HG02981 (cell line): ENCODE data around the gene VAPB.

Source experiments
- ATAC-seq: cut with Tn5 transposase; IDR thresholded peaks from one replicate; pipeline ENCODE4 v1.9.1; 2021; ENCODE audit warnings: mild to moderate bottlenecking, moderate library complexity; ENCODE audit not compliant: unreplicated experiment

The VAPB gene

DNA sequence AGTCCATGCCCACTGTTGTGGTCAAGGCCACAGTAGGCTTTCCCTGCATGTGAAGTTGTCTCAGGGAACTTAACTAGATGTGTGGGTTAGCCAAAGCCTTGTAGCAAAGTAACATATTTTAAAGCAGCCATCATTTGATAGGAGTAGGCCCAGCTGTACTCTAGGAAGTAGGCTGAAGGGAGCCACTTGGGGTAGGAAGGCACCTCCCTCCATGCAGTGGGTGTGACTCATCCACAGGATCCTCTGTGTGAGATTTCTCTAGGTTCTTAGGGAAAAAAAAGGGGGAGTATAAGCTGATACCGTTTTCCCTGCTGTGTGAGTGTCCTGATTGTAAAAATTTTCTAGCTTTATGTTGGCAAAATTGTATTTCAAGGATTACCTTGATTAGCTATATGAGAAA is 44.7 kb downstream of the VAPB start:
- no peak for ATAC-seq

- ATAC-seq = no peak
Measured at GRCh38 chr20:58434326-58434725, 45.3 kb downstream of the VAPB start.

GRCh38 chr20:58435237-58435636 is 46.2 kb downstream of the VAPB start:
- no peak for ATAC-seq

DNA sequence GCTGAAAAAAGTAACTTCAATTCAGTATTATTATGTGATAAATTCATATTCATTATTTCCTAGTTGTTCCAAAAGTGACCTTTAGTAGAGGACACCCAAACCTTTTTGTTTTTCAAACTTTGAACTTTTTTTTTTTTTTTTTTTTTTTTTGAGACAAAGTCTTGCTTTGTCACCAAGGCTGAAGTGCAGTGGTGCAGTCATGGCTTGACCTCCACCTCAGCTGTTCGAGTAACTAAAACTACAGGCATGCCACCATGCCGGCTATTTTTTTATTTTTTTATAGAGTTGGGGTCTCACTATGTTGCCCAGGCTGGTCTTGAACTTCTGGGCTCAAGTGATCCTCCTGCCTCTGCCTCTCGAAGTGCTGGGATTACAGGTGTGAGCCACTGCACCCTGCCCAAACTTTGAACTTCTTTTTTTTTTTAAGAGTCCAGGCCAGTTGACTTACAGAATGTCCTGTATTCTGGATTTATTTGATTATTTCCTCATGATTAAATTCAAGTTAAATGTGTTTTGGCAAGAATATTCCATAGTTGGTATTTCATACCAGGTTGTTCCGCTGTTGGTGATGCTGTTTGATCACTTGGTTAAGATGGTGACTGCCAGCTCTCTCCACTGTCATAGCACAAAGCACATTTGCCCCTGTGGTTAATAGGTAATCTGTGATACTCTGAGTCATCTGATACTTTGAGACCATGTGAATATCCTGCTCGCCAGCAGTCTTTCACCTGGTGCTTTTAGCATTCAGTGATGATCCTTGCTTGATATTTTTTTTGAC is 48.0 kb downstream of the VAPB start:
- no peak for ATAC-seq

DNA sequence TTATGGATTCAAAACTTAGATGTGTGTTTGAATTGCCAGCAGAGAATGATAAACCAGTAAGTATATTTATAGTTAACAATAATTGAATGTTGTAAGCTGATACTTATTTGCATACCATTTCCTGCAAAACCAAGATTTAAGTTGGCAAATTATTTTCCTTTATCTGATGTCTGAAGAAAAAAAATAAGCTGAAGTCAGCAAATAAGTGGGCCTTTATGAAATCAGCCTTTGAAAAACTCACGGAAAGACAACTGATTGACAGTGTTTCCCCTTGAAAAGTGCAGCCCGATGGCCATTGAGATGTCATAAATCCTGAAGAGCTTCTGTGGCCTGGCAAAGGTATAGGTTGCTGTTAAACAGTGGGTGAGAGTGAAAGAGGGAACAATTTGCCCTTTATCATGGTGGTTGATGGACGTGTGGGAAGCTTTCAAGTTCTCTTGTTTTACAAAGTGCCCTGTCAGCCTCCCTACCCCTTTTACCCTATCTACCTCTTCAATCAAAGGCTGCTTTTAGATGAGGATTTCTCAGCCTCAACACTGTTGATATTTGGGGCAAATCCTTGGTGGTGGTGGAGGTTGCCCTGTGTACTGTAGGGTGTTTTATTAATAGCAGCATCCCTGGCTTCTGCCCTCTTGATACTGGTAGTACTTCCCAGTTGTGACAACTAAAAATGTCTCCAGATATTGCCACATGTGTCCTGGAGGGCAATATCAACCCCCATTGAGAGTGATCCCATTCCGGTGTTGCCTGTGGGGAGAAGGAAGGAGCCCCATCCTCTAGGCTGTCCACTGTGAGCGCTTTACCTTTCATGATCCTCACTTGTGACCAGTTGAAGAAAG is 50.2 kb downstream of the VAPB start:
- ATAC-seq = no peak

DNA sequence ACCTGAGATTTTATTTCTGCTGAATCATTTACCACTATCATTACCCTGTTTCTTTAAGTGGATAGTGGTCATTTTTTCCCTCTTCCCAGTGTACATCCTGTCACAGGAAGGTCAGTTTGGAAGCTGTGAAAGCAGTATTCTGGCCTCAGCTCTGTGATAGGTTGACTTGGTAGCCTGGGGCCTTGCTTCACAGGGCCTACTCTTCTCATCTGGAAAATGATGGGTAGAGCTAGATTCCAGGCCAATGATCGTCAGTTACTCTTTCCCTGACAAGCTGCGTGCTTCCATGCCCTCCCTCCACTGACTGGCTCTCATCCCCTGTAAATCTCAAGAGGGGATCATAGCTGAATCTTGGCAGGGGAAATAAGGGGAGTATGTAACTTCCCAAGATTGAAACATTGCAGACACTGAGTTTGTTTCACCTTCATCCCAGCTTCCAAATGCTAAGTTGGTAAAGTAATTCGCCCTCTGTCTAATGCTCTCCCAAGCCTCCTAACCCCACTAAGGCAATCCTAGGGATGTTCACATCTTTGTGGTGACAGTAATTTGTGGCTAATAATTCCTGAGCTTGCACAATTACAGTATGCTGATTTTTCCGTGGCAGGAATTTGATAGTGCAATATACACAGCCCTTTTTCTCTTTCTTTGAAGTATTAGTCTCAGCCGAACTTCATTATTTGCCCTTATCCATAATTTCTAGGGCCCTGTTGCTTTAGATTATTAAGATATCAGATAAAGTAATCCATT is 51.2 kb downstream of the VAPB start:
- no peak for ATAC-seq

GRCh38 chr20:58441723-58442122 is 52.7 kb downstream of the VAPB start:
- ATAC-seq = no peak

- no peak for ATAC-seq
Measured at GRCh38 chr20:58444746-58445255, 55.8 kb downstream of the VAPB start.

DNA sequence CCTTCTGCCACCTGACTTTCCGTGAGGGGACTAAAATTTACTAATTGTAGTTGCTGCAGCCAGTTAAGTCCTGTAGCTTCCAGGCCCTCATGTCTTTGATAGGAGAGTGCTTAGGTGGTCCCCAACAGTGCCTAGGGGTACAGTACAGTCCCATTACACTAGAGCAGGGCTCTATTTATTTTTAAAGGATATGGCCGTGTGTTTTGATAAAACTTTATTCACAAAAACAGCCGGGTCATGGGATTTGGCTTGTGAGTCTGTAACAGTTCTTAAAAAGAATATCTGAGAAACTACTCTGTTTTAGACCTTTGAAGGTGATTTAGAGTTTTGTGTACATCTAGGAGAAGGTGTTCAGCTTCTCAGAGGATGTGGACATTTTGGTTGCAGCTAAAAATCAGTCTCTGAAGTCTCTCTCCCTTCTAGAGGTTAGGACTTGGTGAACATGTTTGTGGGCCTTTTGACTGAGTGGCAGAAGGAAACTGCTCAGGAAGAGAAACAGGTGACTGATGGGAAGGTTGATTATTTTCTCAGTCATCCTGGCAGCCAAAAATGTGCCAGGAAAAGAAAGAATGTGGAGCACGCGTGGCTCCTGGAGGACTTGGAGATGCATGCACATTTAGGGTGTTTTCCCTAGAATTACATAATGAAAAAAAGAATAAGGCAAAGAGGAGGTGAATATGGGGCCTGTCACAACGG is 57.4 kb downstream of the VAPB start:
- no peak for ATAC-seq

- ATAC-seq = no peak
Measured at GRCh38 chr20:58446960-58447265, 57.9 kb downstream of the VAPB start.

DNA sequence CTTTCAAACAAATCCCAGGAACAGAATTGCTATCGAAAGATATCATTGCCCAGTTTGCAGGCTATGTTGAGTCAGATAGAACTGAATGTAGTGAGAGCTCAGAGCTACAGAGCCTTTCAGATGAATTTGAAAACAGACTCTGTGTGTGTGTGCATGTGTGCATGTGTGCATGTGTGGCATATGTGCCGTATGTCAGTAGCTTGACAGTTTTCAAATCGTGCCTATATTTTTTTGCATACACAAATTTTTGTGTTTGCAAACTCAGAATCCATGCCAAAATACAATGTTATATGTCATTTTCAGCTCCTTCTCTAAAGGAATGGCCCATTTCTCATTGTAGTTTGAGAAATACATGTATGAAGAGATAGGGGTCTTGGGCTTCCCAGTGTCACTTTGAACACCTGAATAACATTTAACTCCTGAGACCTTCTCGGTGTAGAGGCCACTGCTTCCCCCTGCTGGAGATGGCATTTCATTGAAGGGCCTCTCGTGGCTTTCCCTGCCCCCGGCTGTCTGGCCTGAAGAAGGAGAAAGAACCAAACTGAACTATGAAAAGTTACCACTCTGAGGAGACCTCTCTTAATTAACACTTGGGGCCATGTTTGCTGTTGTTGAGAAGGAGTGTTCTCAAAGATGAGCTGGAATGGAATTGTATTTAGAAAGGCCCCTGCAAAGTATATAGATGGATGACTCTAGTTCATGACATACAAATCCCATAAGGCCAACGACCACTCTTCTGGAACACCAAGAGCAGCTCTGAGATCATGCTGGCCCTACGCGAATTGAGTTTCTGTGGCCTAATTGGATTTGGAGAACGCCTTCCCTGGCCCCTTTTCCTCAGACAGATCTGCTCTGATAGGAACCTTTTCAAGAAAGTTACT is 58.7 kb downstream of the VAPB start:
- no peak for ATAC-seq

GRCh38 chr20:58448958-58449357 is 59.9 kb downstream of the VAPB start:
- no peak for ATAC-seq

DNA sequence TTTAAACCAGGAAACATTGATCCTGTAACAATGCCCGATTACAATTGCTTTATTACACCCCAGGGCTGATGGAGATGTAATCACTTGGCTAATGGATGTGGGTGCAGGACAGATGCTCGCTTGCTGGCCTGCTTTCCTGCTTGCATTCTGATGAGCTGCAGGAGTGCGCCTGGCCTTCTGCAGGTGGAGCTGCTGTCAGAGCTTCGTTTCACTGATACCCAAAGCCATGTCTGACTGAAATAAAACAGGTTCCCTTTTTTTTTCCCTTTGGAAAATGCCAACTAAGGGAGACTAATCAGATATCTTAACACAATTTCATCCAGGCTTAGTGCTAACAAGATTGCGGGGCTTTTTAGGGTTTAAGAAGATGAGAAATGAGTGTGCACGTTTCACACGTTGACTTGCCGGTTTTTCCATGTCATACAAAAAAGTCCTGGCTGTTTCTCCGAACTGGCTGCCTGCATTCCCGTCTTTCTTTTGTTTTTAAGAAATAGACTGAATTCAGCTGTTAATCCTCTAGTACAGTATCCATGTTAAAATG is 60.7 kb downstream of the VAPB start:
- no peak for ATAC-seq

DNA sequence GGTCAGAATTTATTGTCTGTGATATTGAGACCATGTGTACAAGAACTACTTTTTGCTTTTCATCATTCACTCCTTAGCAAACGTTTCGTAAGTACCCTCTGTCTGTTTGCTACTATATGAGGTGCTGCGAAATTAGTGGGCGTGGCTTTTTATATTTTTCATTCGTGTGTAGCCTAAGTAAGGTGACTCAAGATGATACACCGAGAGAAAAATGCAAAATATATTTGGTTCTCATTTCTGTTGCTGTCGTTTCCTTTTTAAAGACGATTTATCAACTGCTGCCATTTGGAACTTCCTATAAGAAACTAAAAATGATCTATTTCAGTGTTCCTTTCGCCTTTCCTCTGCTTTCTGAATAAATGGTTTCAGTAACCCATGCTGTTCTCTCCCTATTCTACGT is 61.2 kb downstream of the VAPB start:
- ATAC-seq = no peak

- ATAC-seq = no peak
Measured at GRCh38 chr20:58452667-58453255, 63.7 kb downstream of the VAPB start.

GRCh38 chr20:58453391-58453790 is 64.4 kb downstream of the VAPB start:
- no peak for ATAC-seq

DNA sequence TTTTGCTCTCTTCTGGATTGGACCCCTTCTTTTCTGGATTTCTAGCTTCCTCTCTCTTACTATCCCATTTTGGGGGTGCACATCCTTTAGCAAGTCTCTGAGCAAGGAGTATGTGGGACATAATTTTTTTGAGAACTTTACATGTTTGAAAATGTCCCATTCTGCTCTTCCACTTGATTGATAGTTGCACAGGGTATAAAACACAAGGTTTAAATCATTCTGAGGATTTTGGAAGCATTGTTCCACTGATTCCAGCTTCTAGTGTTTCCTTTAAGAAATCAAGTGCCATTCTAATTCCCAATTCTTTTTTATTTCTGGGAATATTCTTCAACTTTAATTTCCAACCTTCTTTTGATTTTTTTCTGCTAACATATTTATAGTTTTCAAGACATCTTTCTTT is 65.4 kb downstream of the VAPB start:
- ATAC-seq = no peak

DNA sequence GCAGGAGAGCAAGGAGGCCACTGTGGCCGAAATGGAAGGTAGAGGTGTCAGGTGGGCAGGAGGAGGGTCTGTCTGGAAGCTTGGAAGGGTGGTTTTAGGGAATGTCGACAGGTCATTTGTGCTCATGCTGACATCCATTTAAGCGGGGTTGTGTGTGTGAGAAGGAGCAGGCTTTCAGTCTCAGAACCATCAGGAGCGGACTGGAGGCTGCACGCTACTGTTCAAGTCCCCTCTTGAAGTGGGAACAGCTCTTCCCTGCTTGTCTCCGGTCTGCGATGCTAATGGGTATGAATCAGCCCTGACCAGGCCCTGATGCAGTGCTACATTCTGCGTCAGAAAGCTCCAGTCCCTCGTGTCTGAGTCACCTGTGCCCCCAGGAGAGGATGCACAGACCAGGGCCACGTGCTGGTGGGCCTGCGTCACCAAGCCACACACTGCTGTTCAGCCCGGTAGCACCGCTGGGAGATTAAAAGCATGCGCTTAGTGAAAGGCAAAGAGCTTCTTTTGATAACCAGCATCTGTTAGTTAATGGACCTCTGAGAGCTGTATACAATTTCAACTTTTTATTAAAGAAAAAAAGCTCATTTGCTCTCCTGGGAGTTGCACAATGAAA is 68.2 kb downstream of the VAPB start:
- ATAC-seq = no peak
